A673 (cell line): ENCODE data around the gene NUMA1. TPM values are rescaled to one million over a fixed set of nuclear protein-coding genes. Genes with fewer than 3 reads are reported as not detected.

Experiments
- BruUV-seq: library from RNA; stranded (reverse); fragments of 400-500 nt; replicated peaks from 2 replicates; lab custom pipeline; 2021; lab: Mats Ljungman, UMichigan
- CTCF ChIA-PET: fragments of 300-600 bp; sonication (Branson Sonifier 250); formaldehyde crosslinking; loops from one replicate; lab custom pipeline; 2022; ENCODE audit warnings: antibody characterized with exemption; lab: Charles Lee
- POLR2A ChIA-PET: fragments of 300-600 bp; sonication (Branson Sonifier 250); formaldehyde crosslinking; loops from one replicate; lab custom pipeline; 2022; ENCODE audit warnings: antibody characterized with exemption; ENCODE audit not compliant: low non-redundant PET; lab: Charles Lee
- DNase-seq: peaks from one replicate; pipeline ENCODE4 v3.0.0-alpha.2; 2015; ENCODE audit warnings: low spot score
- H3K27ac ChIP-seq: fragments of 200-600 bp; sonication (generic); 2 replicates; pipeline ENCODE4 v1.5.1; 2016; ENCODE audit warnings: mixed run types, low read depth, mild to moderate bottlenecking, mixed read lengths, antibody characterized with exemption, low read length; ENCODE audit not compliant: poor library complexity, severe bottlenecking
- H3K27me3 ChIP-seq: fragments of 200-600 bp; sonication (generic); replicated peaks from 2 replicates; pipeline ENCODE4 v1.6.1; 2017; ENCODE audit warnings: mixed run types, low read depth, mild to moderate bottlenecking, mixed read lengths, antibody characterized with exemption, low read length; ENCODE audit not compliant: insufficient read depth, poor library complexity
- H3K36me3 ChIP-seq: fragments of 200-600 bp; sonication (generic); 2 replicates; pipeline ENCODE4 v1.6.1; 2016; ENCODE audit warnings: mixed run types, mild to moderate bottlenecking, mixed read lengths, antibody characterized with exemption, low read length; ENCODE audit not compliant: insufficient read depth, poor library complexity, severe bottlenecking
- H3K4me1 ChIP-seq: fragments of 200-600 bp; sonication (generic); 2 replicates; pipeline ENCODE4 v1.6.1; 2017; ENCODE audit warnings: mixed run types, mild to moderate bottlenecking, mixed read lengths, antibody characterized with exemption, low read length; ENCODE audit not compliant: insufficient read depth, poor library complexity, severe bottlenecking
- H3K4me3 ChIP-seq: fragments of 200-600 bp; sonication (generic); 2 replicates; pipeline ENCODE4 v1.5.1; 2016; ENCODE audit warnings: low read depth, mixed run types, mild to moderate bottlenecking, mixed read lengths, low read length; ENCODE audit not compliant: poor library complexity, severe bottlenecking
- H3K9me3 ChIP-seq: fragments of 200-600 bp; sonication (generic); 2 replicates; pipeline ENCODE4 v1.6.1; 2016; ENCODE audit warnings: mixed run types, low read depth, mild to moderate bottlenecking, mixed read lengths, antibody characterized with exemption, low read length; ENCODE audit not compliant: poor library complexity, severe bottlenecking
- CTCF ChIP-seq: fragments of 300-800, 200-600 bp; sonication (generic); conservative IDR thresholded peaks from 2 replicates; pipeline ENCODE4 v1.5.1; 2017; ENCODE audit warnings: low read depth, mild to moderate bottlenecking, antibody characterized with exemption, low read length, moderate library complexity, mixed read lengths
- EZH2 ChIP-seq: fragments of 200-600 bp; sonication (generic); IDR thresholded peaks from 2 replicates; pipeline ENCODE4 v1.6.1; 2017; ENCODE audit warnings: borderline replicate concordance, low read depth, mild to moderate bottlenecking, mixed read lengths, antibody characterized with exemption, low read length; ENCODE audit not compliant: poor library complexity, severe bottlenecking
- intact Hi-C: fragments of 100-400 bp; cut with micrococcal nuclease; formaldehyde crosslinking; loops from one replicate; pipeline ENCODE4 v1.10.0; 2022; ENCODE audit not compliant: unreplicated experiment
- total RNA-seq: library from RNA; stranded (reverse); gene quantifications from 2 replicates; pipeline ENCODE4 v1.2.3, GENCODE V29; 2021

NUMA1 gene
- total RNA-seq, 1 experiment from 2014 or later: 216 TPM

DNA sequence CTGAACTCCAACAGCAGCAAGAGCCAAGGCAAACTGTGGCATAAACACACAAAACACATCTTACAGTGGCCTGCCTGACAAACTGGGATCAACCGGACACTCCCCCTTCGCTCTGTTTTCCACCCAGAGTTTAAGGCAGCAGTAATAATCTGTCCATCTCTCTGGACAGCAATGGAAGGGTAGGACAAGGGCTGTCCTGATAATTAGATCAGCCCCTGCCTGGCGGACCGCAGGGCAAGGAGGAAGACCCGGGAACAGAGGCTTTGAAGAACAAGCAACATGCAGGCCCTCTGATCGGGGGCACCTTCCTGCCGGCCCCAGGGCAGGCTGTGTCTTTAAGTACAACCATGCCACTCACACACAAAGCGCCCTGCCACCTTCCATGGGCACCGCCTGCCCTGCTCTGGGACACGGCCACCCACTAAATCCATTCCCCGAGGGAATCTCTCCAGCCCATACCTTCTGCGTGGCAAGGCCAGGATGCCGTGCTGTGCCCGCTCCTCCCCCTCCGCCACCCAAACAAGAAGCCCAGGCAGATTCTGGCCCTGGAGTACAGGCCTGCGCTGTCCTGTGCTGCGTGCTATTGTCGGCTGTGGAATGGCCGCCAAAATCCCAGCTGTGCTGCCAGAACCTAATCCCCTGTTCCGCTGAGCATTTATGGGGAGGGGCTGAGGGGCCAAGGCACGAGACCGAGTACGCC is 38.8 kb downstream of the NUMA1 start:
- H3K4me3 ChIP-seq: peak overlapping the region; percentile 51
- CTCF ChIA-PET: no interaction called here
- BruUV-seq: no TSS peak
- peak; percentile 81 for DNase-seq
- H3K27ac ChIP-seq: peak overlapping the region; percentile 90
- H3K36me3 ChIP-seq: no peaks in the 10 kb centered on the region
- POLR2A ChIA-PET: interaction anchor here (0.7 to 1.0 kb wide), 2 partner anchors 45 to 125 kb away, joined by 3 to 4 read pairs; no protein-coding TSS in a partner anchor
- peaks cover 43% of the 10 kb centered on the region for H3K4me1 ChIP-seq
- no peaks in the 10 kb centered on the region for H3K27me3 ChIP-seq
- H3K9me3 ChIP-seq: no peaks in the 10 kb centered on the region
- intact Hi-C loops: loop anchor here (2.0 kb wide), 2 partner anchors 15 to 39 kb away; partner anchors contain the start of genes LRRC51 and NUMA1
- TF ChIP-seq EZH2: no peak
- no peak for TF ChIP-seq CTCF

- TSS peak; percentile 64 for BruUV-seq
- CTCF ChIA-PET: interaction anchor here (0.7 to 1.1 kb wide), 5 partner anchors 15 to 144 kb away, joined by 3 to 6 read pairs (median 4); no protein-coding TSS in a partner anchor
- peak overlapping the region; percentile 90 for H3K27ac ChIP-seq
- peak; percentile 96 for DNase-seq
- TF ChIP-seq EZH2 (no peak), CTCF (no peak)
- peaks cover 2% of the 10 kb centered on the region for H3K36me3 ChIP-seq
- peak overlapping the region; percentile 51 for H3K4me3 ChIP-seq
- POLR2A ChIA-PET: interaction anchor here (0.7 to 1.0 kb wide), 3 partner anchors 39 to 126 kb away, joined by 3 to 4 read pairs (median 4); no protein-coding TSS in a partner anchor
- peaks cover 48% of the 10 kb centered on the region for H3K4me1 ChIP-seq
- no peaks in the 10 kb centered on the region for H3K27me3 ChIP-seq
- intact Hi-C loops: loop anchor here (2.0 kb wide), 1 partner anchor 40 kb away; the partner anchor contains the start of genes LRRC51 and NUMA1
- no peaks in the 10 kb centered on the region for H3K9me3 ChIP-seq
These were observed 39.6 kb downstream of the NUMA1 start for GRCh38 chr11:72040491-72041363.

GRCh38 chr11:72039856-72040401 is 40.4 kb downstream of the NUMA1 start:
- peaks cover 8% of the 10 kb centered on the region for H3K36me3 ChIP-seq
- ChIA-PET CTCF (interaction anchor here (0.8 to 1.2 kb wide), 3 partner anchors 15 to 51 kb away, joined by 3 to 6 read pairs (median 4); no protein-coding TSS in a partner anchor), POLR2A (interaction anchor here (1.0 kb wide), 1 partner anchor 15 kb away, joined by 3 read pairs; no protein-coding TSS in a partner anchor)
- intact Hi-C loops: loop anchor here (2.0 kb wide), 1 partner anchor 41 kb away; the partner anchor contains the start of genes LRRC51 and NUMA1
- H3K27ac ChIP-seq: peak overlapping the region; percentile 90
- no peak for TF ChIP-seq EZH2
- H3K4me3 ChIP-seq: peak overlapping the region; percentile 51
- DNase-seq: no peak
- peaks cover 48% of the 10 kb centered on the region for H3K4me1 ChIP-seq
- no TSS peak for BruUV-seq
- no peaks in the 10 kb centered on the region for H3K27me3 ChIP-seq
- H3K9me3 ChIP-seq: no peaks in the 10 kb centered on the region
